ENCODE measurements around the gene HOPX.
"Not testable (repeated sequence)": the region's sequence is repeated elsewhere in the genome, so short reads cannot be mapped to it uniquely, and the experiment has no call there.

Gene HOPX

GRCh38 chr4:56641494-56642051 lies 39.5 kb downstream of the HOPX start:
- TF ChIP-seq, protein P1, sequence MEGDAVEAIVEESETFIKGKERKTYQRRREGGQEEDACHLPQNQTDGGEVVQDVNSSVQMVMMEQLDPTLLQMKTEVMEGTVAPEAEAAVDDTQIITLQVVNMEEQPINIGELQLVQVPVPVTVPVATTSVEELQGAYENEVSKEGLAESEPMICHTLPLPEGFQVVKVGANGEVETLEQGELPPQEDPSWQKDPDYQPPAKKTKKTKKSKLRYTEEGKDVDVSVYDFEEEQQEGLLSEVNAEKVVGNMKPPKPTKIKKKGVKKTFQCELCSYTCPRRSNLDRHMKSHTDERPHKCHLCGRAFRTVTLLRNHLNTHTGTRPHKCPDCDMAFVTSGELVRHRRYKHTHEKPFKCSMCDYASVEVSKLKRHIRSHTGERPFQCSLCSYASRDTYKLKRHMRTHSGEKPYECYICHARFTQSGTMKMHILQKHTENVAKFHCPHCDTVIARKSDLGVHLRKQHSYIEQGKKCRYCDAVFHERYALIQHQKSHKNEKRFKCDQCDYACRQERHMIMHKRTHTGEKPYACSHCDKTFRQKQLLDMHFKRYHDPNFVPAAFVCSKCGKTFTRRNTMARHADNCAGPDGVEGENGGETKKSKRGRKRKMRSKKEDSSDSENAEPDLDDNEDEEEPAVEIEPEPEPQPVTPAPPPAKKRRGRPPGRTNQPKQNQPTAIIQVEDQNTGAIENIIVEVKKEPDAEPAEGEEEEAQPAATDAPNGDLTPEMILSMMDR (conservative IDR thresholded peaks at IDR 0.05; ENCODE audit: low read length) = peak; percentile 42
- no peak overlapping the region for H3K4me3 ChIP-seq (ENCODE audit: low read length)
- peak; percentile 86 for DNase-seq (ENCODE audit: low read depth)

- no peak for DNase-seq (ENCODE audit: low read depth)
- TF ChIP-seq, protein P1 (conservative IDR thresholded peaks at IDR 0.05; ENCODE audit: low read length) = no peak
- H3K4me3 ChIP-seq (ENCODE audit: low read length) = no peak overlapping the region
Measured at GRCh38 chr4:56640621-56641493, 40.2 kb downstream of the HOPX start.

DNA sequence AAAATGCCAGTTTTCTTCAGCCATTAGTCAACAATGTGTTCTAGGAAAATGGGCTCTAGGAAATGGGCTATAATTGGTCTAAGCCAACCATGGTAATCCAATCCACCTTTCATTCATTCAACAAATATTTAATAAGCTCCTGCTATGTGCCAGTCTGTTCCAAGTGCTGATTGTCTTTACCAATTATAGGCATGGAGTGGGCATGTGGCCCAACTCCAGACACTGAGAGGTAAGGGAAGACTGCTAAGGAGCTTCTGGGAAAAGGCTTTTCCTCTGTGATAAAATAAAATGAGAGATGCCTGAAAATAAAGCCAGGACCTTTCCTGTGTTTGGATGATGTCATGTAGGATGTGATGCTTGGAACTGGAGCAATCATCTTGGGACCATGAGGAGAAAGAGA lies 43.3 kb downstream of the HOPX start:
- no peak for DNase-seq (ENCODE audit: low read depth)
- TF ChIP-seq, protein P1 (conservative IDR thresholded peaks at IDR 0.05; ENCODE audit: low read length) = no peak
- no peak overlapping the region for H3K4me3 ChIP-seq (ENCODE audit: low read length)

DNA sequence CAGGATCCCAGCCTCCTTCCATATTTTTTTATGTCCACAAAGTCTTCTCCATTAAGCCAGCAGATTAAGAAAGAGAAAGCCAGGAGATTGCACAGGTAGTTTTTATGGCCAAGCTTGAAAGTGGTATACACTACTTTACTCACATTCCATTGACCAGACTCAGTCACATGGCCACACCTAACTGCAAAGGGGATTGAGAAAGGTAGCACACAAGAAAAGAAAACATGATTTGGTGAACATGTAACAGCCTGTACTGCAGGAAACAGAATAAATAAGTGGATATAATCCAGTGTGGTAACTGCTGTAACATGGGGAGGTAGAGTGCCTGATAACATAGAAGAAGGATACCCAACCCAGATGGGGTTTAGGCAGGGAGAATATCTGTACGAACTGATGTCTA lies 43.9 kb downstream of the HOPX start:
- TF ChIP-seq, protein P1 (conservative IDR thresholded peaks at IDR 0.05; ENCODE audit: low read length) = no peak
- no peak overlapping the region for H3K4me3 ChIP-seq (ENCODE audit: low read length)
- no peak for DNase-seq (ENCODE audit: low read depth)

DNA sequence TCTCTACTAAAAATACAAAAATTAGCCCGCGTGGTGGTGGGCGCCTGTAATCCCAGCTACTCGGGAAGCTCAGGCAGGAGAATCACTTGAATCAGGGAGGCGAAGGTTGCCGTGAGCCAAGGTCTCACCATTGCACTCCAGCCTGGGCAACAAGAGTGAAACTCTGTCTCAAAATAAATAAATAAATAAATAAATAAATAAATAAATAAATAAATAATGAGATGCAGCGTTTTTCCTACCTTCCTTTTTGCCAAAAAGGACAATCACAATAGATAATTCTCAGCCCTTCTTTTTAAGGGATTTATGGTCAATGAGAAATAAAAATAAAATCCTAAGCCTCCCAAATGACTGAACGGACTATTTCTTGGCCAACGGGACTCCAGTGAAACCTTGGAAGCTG lies 46.1 kb downstream of the HOPX start:
- H3K4me3 ChIP-seq (ENCODE audit: low read length); DNase-seq (ENCODE audit: low read depth): not testable (repeated sequence)

GRCh38 chr4:56633486-56633885 lies 47.6 kb downstream of the HOPX start:
- no peak for DNase-seq (ENCODE audit: low read depth)
- no peak overlapping the region for H3K4me3 ChIP-seq (ENCODE audit: low read length)

GRCh38 chr4:56630876-56631666 lies 50.0 kb downstream of the HOPX start:
- TF ChIP-seq, protein P1 (conservative IDR thresholded peaks at IDR 0.05; ENCODE audit: low read length) = no peak
- no peak overlapping the region for H3K4me3 ChIP-seq (ENCODE audit: low read length)
- peak; percentile 56 for DNase-seq (ENCODE audit: low read depth)

More at GRCh38 chr4:56633486-56633885, 47.6 kb downstream of the HOPX start:
- TF ChIP-seq, protein P1 (conservative IDR thresholded peaks at IDR 0.05; ENCODE audit: low read length) = no peak

Measured in AG10803 (cell line).